Measurements from ENCODE around the gene GPR87. TPM values are rescaled to one million over a fixed set of nuclear protein-coding genes. Genes with fewer than 3 reads are reported as not detected.

The GPR87 gene
- total RNA-seq, 1 donor from 2014 or later: 16.7 TPM

DNA sequence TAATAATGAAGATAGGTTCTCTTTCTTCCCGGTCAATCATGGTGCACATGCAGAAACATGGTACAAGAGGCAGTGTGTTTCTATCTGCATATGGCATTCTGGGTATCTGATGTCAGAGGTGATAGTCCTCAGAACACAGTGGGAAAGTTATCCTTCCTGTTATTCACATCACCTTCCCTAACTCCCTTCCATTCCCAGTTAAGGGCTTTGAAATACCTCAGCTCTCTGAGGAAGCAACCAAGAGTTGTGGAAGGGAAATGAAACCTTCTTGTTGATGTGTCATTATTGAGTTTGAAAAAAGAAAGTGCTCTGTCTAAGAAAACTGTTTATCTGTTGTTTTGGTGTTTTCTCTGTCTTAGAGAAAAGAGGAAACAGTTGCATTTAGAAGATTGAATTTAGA lies 34.6 kb upstream of the GPR87 start:
- Histone ChIP-seq H3K36me3 (ENCODE audit: control insufficient read depth, insufficient read depth, low read length) (no peaks in the 10 kb centered on the region), H3K4me3 (ENCODE audit: low read depth, low read length) (no peak overlapping the region), H3K27me3 (ENCODE audit: control insufficient read depth, insufficient read depth, low read length) (no peaks in the 10 kb centered on the region)
- TF ChIP-seq, protein P1, sequence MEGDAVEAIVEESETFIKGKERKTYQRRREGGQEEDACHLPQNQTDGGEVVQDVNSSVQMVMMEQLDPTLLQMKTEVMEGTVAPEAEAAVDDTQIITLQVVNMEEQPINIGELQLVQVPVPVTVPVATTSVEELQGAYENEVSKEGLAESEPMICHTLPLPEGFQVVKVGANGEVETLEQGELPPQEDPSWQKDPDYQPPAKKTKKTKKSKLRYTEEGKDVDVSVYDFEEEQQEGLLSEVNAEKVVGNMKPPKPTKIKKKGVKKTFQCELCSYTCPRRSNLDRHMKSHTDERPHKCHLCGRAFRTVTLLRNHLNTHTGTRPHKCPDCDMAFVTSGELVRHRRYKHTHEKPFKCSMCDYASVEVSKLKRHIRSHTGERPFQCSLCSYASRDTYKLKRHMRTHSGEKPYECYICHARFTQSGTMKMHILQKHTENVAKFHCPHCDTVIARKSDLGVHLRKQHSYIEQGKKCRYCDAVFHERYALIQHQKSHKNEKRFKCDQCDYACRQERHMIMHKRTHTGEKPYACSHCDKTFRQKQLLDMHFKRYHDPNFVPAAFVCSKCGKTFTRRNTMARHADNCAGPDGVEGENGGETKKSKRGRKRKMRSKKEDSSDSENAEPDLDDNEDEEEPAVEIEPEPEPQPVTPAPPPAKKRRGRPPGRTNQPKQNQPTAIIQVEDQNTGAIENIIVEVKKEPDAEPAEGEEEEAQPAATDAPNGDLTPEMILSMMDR (IDR thresholded peaks at IDR 0.05; ENCODE audit: insufficient read depth, low read length, poor library complexity, severe bottlenecking): no peak
- DNase-seq (ENCODE audit: low read depth): no peak

DNA sequence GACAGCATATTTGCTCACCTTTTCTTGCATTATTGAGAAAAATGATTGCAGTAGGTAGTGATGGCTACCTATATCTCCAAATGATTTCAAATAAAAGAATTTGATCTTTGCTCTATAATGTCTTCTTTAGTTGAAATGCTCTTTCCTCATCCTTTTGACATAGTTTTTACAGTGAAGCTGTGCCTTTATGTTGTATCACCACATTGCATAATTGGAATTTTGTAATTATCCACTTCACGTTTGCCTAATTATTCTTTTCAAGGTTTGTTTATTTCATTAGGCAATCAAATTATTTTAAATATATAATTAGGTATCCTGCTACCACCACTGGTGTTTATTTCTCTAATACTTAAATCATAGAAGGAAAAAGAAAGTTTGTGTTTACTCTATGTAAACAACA lies 34.0 kb upstream of the GPR87 start:
- no peaks in the 10 kb centered on the region for H3K36me3 ChIP-seq (ENCODE audit: control insufficient read depth, insufficient read depth, low read length)
- no peak for DNase-seq (ENCODE audit: low read depth)

DNA sequence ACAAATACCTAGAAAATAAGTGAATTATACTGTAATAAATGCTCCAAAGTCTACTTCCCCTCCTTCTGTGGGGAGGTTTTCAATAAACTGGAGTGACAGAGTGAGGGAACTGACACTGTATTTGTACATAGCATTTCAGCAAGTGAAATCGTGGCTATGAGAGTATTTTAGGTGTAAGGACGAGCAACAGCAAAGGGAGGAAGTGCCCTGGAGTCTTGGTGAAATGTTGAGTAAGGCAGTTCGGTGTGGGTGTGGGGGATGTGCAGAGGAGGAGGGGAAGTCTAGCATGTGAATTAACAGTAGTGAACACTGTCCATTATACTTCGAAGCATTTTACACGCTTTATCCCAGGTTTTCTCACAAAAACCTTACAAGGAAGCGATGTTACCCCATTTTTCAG lies 30.8 kb upstream of the GPR87 start:
- no peaks in the 10 kb centered on the region for H3K36me3 ChIP-seq (ENCODE audit: control insufficient read depth, insufficient read depth, low read length)
- DNase-seq (ENCODE audit: low read depth): no peak
- H3K4me3 ChIP-seq (ENCODE audit: low read depth, low read length): no peak overlapping the region
- no peaks in the 10 kb centered on the region for H3K27me3 ChIP-seq (ENCODE audit: control insufficient read depth, insufficient read depth, low read length)
- TF ChIP-seq, protein P1 (IDR thresholded peaks at IDR 0.05; ENCODE audit: insufficient read depth, low read length, poor library complexity, severe bottlenecking): no peak

More for the DNA sequence above, 34.0 kb upstream of the GPR87 start:
- TF ChIP-seq, protein P1 (IDR thresholded peaks at IDR 0.05; ENCODE audit: insufficient read depth, low read length, poor library complexity, severe bottlenecking): no peak
- Histone ChIP-seq H3K27me3 (ENCODE audit: control insufficient read depth, insufficient read depth, low read length) (no peaks in the 10 kb centered on the region), H3K4me3 (ENCODE audit: low read depth, low read length) (no peak overlapping the region)

DNA sequence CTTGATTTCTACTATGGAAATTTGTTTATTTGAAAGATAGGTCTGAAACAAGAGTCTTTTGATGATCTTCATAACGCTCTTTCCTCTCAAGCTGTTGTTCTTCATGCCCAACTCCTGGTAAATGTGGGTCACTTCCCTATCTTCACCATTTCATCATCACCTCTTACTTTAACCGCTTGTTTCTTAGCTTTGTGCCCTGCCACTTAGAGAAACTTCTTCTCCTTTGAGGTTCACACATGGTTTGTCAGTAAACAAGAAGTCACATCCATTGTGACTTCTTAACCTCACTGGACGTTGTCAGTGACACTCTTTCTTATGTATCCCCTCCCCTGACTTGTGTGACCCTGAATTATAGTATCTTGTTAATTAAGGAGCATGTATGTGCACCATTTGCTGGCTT lies 29.7 kb upstream of the GPR87 start:
- no peaks in the 10 kb centered on the region for H3K27me3 ChIP-seq (ENCODE audit: control insufficient read depth, insufficient read depth, low read length)
- H3K4me3 ChIP-seq (ENCODE audit: low read depth, low read length): no peak overlapping the region
- TF ChIP-seq, protein P1 (IDR thresholded peaks at IDR 0.05; ENCODE audit: insufficient read depth, low read length, poor library complexity, severe bottlenecking): no peak
- DNase-seq (ENCODE audit: low read depth): no peak
- H3K36me3 ChIP-seq (ENCODE audit: control insufficient read depth, insufficient read depth, low read length): no peaks in the 10 kb centered on the region

DNA sequence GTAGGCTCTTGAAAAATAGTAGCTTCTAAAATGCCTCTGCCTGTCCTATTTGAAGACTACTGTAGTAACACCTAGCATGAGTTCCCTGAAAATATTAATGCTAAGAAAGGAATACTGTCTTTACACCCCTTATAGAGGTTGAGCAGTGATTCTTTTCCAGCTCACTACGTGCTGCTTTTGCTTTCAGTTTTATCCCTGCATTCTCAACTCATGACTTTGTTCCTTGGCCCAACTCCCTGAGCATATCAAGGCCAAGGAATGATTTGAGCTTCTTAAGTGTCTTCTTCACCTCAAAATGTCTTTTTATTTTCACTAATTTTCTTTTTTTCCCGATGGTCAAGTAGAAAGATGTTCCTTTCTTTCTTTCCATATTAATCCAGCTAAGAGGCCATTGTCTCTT lies 29.2 kb upstream of the GPR87 start:
- DNase-seq (ENCODE audit: low read depth): no peak
- TF ChIP-seq, protein P1 (IDR thresholded peaks at IDR 0.05; ENCODE audit: insufficient read depth, low read length, poor library complexity, severe bottlenecking): no peak
- Histone ChIP-seq H3K27me3 (ENCODE audit: control insufficient read depth, insufficient read depth, low read length) (no peaks in the 10 kb centered on the region), H3K4me3 (ENCODE audit: low read depth, low read length) (no peak overlapping the region), H3K36me3 (ENCODE audit: control insufficient read depth, insufficient read depth, low read length) (no peaks in the 10 kb centered on the region)

DNA sequence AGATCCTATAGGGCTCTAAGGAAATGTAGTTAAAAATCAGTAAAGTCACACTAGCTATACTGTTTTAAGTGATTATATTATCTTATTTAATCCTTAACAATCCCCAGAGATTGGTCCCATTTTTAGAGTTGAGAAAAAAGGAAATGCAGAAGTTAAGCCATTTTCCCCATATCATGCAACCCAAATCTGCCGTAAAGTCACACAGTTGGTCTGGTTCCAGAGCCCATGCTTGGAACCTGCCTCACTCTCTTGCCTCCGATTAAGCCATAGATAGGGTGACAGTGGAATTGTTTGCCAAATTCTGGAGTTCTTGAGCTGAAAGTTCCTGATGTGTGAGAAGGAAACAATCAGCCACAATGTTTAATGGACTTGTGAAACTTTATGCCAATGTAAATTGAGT lies 15.1 kb upstream of the GPR87 start:
- no peak overlapping the region for H3K4me3 ChIP-seq (ENCODE audit: low read depth, low read length)
- DNase-seq (ENCODE audit: low read depth): no peak
- no peaks in the 10 kb centered on the region for H3K27me3 ChIP-seq (ENCODE audit: control insufficient read depth, insufficient read depth, low read length)
- TF ChIP-seq, protein P1 (IDR thresholded peaks at IDR 0.05; ENCODE audit: insufficient read depth, low read length, poor library complexity, severe bottlenecking): no peak
- H3K36me3 ChIP-seq (ENCODE audit: control insufficient read depth, insufficient read depth, low read length): no peaks in the 10 kb centered on the region

All from kidney epithelial cell (primary cell).